Activated naive CD4-positive, alpha-beta T cell treated with anti-CD3 and anti-CD28 coated beads for 36 hours (primary cell): Measurements from ENCODE around the gene PRSS1. TPM values are rescaled to one million over a fixed set of nuclear protein-coding genes. Genes with fewer than 3 reads are reported as not detected.

Experiments
- CTCF ChIA-PET: fragments of 350-600 bp; sonication (Branson Sonifier 250); formaldehyde crosslinking; loops from one replicate; lab custom pipeline; 2021; ENCODE audit warnings: antibody characterized with exemption; lab: Charles Lee
- DNase-seq: peaks from one replicate; pipeline ENCODE4 v3.0.0-alpha.2; 2020
- H3K27ac Mint-ChIP-seq: one replicate; pipeline ENCODE4 v1.8.0; 2021; ENCODE audit warnings: mild to moderate bottlenecking, mixed read lengths
- H3K27me3 Mint-ChIP-seq: one replicate; pipeline ENCODE4 v1.8.0; 2021; ENCODE audit warnings: low read depth, mixed read lengths
- H3K36me3 Mint-ChIP-seq: one replicate; pipeline ENCODE4 v1.8.0; 2021; ENCODE audit warnings: low read depth, mixed read lengths
- H3K4me1 Mint-ChIP-seq: one replicate; pipeline ENCODE4 v1.8.0; 2021; ENCODE audit warnings: low read depth, mixed read lengths
- H3K4me3 Mint-ChIP-seq: one replicate; pipeline ENCODE4 v1.8.0; 2021; ENCODE audit warnings: mild to moderate bottlenecking, moderate library complexity, mixed read lengths
- H3K9me3 Mint-ChIP-seq: one replicate; pipeline ENCODE4 v1.8.0; 2021; ENCODE audit warnings: mixed read lengths
- intact Hi-C: fragments of 100-400 bp; cut with micrococcal nuclease; formaldehyde crosslinking; loops from one replicate; pipeline ENCODE4 v1.15.1; 2023
- total RNA-seq, 2 experiments: library from RNA; stranded (reverse); gene quantifications; one replicate each; pipeline ENCODE4 v1.2.3, GENCODE V29; 2021

PRSS1 gene
- total RNA-seq, 2 experiments from 2014 or later: not detected

- Mint-ChIP-seq H3K4me1 (peaks cover 34% of the 10 kb centered on the region), H3K9me3 (no peaks in the 10 kb centered on the region), H3K27ac (peak overlapping the region; percentile 99), H3K4me3 (peak overlapping the region; percentile 88), H3K27me3 (no peaks in the 10 kb centered on the region), H3K36me3 (peaks cover 74% of the 10 kb centered on the region)
- no peak for DNase-seq
- intact Hi-C loops: no loop called here
- CTCF ChIA-PET: interaction anchor here (1.3 to 21.5 kb wide), 3 partner anchors 9 to 78 kb away, joined by 3 to 382 read pairs (median 33); no protein-coding TSS in a partner anchor
These were observed 40.8 kb downstream of the PRSS1 start for GRCh38 chr7:142790056-142790455.

- Mint-ChIP-seq H3K4me3 (peak overlapping the region; percentile 88), H3K4me1 (peaks cover 36% of the 10 kb centered on the region), H3K36me3 (peaks cover 74% of the 10 kb centered on the region), H3K9me3 (no peaks in the 10 kb centered on the region), H3K27ac (peak overlapping the region; percentile 99), H3K27me3 (no peaks in the 10 kb centered on the region)
- CTCF ChIA-PET: interaction anchor here (1.3 to 21.5 kb wide), 3 partner anchors 8 to 78 kb away, joined by 3 to 382 read pairs (median 33); no protein-coding TSS in a partner anchor
- intact Hi-C loops: no loop called here
- no peak for DNase-seq
These were observed 41.3 kb downstream of the PRSS1 start for GRCh38 chr7:142790555-142790954.

GRCh38 chr7:142791502-142791901, 42.2 kb downstream of the PRSS1 start:
- CTCF ChIA-PET: interaction anchor here (1.3 to 21.5 kb wide), 3 partner anchors 8 to 79 kb away, joined by 3 to 382 read pairs (median 6); no protein-coding TSS in a partner anchor
- DNase-seq: no peak
- H3K36me3 Mint-ChIP-seq: peaks cover 80% of the 10 kb centered on the region
- H3K4me3 Mint-ChIP-seq: peak overlapping the region; percentile 88
- intact Hi-C loops: no loop called here
- no peaks in the 10 kb centered on the region for H3K9me3 Mint-ChIP-seq
- peaks cover 36% of the 10 kb centered on the region for H3K4me1 Mint-ChIP-seq
- no peaks in the 10 kb centered on the region for H3K27me3 Mint-ChIP-seq
- peak overlapping the region; percentile 99 for H3K27ac Mint-ChIP-seq

GRCh38 chr7:142792129-142792528, 42.9 kb downstream of the PRSS1 start:
- DNase-seq: no peak
- CTCF ChIA-PET: interaction anchor here (2.0 to 21.5 kb wide), 2 partner anchors 9 to 17 kb away, joined by 6 to 382 read pairs; no protein-coding TSS in a partner anchor
- peaks cover 36% of the 10 kb centered on the region for H3K4me1 Mint-ChIP-seq
- H3K36me3 Mint-ChIP-seq: peaks cover 81% of the 10 kb centered on the region
- H3K4me3 Mint-ChIP-seq: peak overlapping the region; percentile 88
- intact Hi-C loops: no loop called here
- no peaks in the 10 kb centered on the region for H3K27me3 Mint-ChIP-seq
- H3K9me3 Mint-ChIP-seq: no peaks in the 10 kb centered on the region
- H3K27ac Mint-ChIP-seq: peak overlapping the region; percentile 99

- no peak for DNase-seq
- Mint-ChIP-seq H3K27me3 (no peaks in the 10 kb centered on the region), H3K4me1 (peaks cover 36% of the 10 kb centered on the region), H3K27ac (peak overlapping the region; percentile 99), H3K9me3 (no peaks in the 10 kb centered on the region), H3K4me3 (peak overlapping the region; percentile 88), H3K36me3 (peaks cover 81% of the 10 kb centered on the region)
- CTCF ChIA-PET: interaction anchor here (2.0 to 21.5 kb wide), 2 partner anchors 9 to 17 kb away, joined by 6 to 382 read pairs; no protein-coding TSS in a partner anchor
- intact Hi-C loops: no loop called here
These were observed 43.3 kb downstream of the PRSS1 start for GRCh38 chr7:142792593-142792992.

GRCh38 chr7:142793156-142793555, 43.9 kb downstream of the PRSS1 start:
- no peak for DNase-seq

DNA sequence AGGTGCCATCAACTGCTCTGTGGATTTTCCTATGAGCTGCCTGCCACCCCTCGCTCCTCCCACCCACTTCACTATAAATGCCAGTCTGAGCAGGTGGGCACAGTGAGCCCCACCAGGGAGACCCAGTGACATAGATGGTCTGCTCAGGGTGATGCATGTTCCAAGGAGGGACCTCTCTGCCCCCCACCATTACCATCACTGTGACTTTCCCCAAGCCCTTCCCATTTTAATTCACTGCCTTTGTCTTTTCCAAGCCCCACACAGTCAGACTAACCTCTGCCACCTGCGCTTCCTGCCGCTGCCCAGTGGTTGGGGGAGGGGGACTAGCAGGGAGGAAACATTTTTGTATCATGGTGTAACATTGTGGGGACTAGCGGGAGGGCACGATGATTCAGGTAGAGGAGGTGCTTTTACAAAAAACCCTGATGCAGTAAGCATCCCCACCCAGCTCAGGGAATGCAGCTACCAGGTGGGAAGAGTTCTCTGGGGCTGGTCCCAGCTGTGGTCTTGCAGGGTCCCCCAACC, 46.1 kb downstream of the PRSS1 start:
- Mint-ChIP-seq H3K4me3 (peak overlapping the region; percentile 88), H3K27ac (peak overlapping the region; percentile 99), H3K9me3 (no peaks in the 10 kb centered on the region), H3K4me1 (peaks cover 48% of the 10 kb centered on the region), H3K36me3 (peaks cover 81% of the 10 kb centered on the region), H3K27me3 (no peaks in the 10 kb centered on the region)
- intact Hi-C loops: loop anchor here (2.0 kb wide), 1 partner anchor 13 kb away; no protein-coding TSS in a partner anchor
- CTCF ChIA-PET: interaction anchor here (0.7 to 21.5 kb wide), 3 partner anchors 8 to 301 kb away, joined by 3 to 382 read pairs (median 4); no protein-coding TSS in a partner anchor
- peak; percentile 82 for DNase-seq

More at GRCh38 chr7:142793156-142793555, 43.9 kb downstream of the PRSS1 start:
- H3K9me3 Mint-ChIP-seq: no peaks in the 10 kb centered on the region
- peak overlapping the region; percentile 88 for H3K4me3 Mint-ChIP-seq
- H3K27ac Mint-ChIP-seq: peak overlapping the region; percentile 99
- no peaks in the 10 kb centered on the region for H3K27me3 Mint-ChIP-seq
- peaks cover 36% of the 10 kb centered on the region for H3K4me1 Mint-ChIP-seq
- CTCF ChIA-PET: interaction anchor here (0.7 to 21.5 kb wide), 3 partner anchors 10 to 80 kb away, joined by 3 to 382 read pairs (median 6); no protein-coding TSS in a partner anchor
- intact Hi-C loops: no loop called here
- H3K36me3 Mint-ChIP-seq: peaks cover 81% of the 10 kb centered on the region

DNA sequence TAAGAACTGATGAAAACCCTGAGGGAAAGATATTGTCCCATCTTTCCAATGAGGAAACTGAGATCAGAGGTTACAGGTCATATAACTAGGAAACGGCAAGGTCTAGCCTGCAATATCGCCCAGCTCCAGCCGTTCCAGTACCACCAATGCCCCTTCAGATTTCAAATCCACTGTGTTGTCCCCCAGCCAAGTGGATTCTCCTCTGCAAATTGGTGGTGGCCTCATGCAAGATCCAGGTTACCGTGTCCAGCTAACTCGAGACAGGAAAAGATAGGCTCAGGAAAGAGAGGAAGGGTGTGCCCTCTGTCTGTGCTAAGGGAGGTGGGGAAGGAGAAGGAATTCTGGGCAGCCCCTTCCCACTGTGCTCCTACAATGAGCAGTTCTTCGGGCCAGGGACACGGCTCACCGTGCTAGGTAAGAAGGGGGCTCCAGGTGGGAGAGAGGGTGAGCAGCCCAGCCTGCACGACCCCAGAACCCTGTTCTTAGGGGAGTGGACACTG, 46.8 kb downstream of the PRSS1 start:
- no peak for DNase-seq
- H3K4me1 Mint-ChIP-seq: peaks cover 55% of the 10 kb centered on the region
- CTCF ChIA-PET: interaction anchor here (0.7 to 21.5 kb wide), 4 partner anchors 8 to 302 kb away, joined by 3 to 382 read pairs (median 12); no protein-coding TSS in a partner anchor
- no peaks in the 10 kb centered on the region for H3K9me3 Mint-ChIP-seq
- intact Hi-C loops: no loop called here
- peak overlapping the region; percentile 88 for H3K4me3 Mint-ChIP-seq
- H3K27ac Mint-ChIP-seq: peak overlapping the region; percentile 99
- H3K27me3 Mint-ChIP-seq: no peaks in the 10 kb centered on the region
- H3K36me3 Mint-ChIP-seq: peaks cover 82% of the 10 kb centered on the region

DNA sequence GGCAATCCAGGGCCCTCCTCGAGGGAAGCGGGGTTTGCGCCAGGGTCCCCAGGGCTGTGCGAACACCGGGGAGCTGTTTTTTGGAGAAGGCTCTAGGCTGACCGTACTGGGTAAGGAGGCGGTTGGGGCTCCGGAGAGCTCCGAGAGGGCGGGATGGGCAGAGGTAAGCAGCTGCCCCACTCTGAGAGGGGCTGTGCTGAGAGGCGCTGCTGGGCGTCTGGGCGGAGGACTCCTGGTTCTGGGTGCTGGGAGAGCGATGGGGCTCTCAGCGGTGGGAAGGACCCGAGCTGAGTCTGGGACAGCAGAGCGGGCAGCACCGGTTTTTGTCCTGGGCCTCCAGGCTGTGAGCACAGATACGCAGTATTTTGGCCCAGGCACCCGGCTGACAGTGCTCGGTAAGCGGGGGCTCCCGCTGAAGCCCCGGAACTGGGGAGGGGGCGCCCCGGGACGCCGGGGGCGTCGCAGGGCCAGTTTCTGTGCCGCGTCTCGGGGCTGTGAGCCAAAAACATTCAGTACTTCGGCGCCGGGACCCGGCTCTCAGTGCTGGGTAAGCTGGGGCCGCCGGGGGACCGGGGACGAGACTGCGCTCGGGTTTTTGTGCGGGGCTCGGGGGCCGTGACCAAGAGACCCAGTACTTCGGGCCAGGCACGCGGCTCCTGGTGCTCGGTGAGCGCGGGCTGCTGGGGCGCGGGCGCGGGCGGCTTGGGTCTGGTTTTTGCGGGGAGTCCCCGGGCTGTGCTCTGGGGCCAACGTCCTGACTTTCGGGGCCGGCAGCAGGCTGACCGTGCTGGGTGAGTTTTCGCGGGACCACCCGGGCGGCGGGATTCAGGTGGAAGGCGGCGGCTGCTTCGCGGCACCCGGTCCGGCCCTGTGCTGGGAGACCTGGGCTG, 47.5 kb downstream of the PRSS1 start:
- peak overlapping the region; percentile 99 for H3K27ac Mint-ChIP-seq

DNA sequence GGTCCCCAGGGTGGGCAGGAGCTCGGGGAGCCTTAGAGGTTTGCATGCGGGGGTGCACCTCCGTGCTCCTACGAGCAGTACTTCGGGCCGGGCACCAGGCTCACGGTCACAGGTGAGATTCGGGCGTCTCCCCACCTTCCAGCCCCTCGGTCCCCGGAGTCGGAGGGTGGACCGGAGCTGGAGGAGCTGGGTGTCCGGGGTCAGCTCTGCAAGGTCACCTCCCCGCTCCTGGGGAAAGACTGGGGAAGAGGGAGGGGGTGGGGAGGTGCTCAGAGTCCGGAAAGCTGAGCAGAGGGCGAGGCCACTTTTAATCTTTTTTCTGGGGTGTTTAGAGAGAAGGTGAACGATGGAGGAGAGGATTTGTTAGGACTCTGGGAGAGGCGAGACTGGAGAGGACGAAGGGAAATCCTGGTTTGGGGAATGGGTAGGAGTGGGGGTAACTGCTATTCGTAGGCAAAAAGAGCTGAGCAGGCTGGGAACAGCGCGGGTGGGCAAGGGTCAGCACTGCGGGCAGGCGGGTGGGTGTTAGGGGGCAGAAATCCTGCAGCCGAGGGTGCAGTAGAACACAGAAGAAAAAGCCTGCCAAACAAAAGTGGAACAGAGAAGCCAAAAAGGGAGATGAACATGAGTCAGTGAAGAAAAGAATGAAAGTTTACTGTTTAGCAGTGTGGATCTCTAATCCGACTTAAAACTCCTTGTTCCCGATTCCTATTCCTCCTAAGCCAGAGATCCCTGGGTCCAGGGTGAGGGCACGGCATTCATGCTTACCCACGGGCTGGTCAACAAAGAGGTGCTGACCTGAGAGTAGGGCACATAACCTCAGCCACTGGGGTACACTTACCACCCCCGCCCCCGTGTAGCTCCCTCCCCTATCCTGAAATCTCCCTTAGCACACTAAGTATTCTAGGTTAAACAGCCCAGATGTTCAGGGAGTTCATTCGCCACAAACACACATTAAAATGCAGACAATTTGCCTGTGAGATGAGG, 48.4 kb downstream of the PRSS1 start:
- no peaks in the 10 kb centered on the region for H3K9me3 Mint-ChIP-seq
- DNase-seq: no peak
- peaks cover 82% of the 10 kb centered on the region for H3K36me3 Mint-ChIP-seq
- CTCF ChIA-PET: interaction anchor here (1.0 to 21.5 kb wide), 8 partner anchors 8 to 477 kb away, joined by 3 to 382 read pairs (median 4); no protein-coding TSS in a partner anchor
- no peaks in the 10 kb centered on the region for H3K27me3 Mint-ChIP-seq
- intact Hi-C loops: loop anchor here (1.0 kb wide), 1 partner anchor 12 kb away; no protein-coding TSS in a partner anchor
- H3K4me1 Mint-ChIP-seq: peaks cover 63% of the 10 kb centered on the region
- peak overlapping the region; percentile 99 for H3K27ac Mint-ChIP-seq
- H3K4me3 Mint-ChIP-seq: peak overlapping the region; percentile 88

More for the DNA sequence above, 47.5 kb downstream of the PRSS1 start:
- no peaks in the 10 kb centered on the region for H3K27me3 Mint-ChIP-seq
- no peak for DNase-seq
- peaks cover 81% of the 10 kb centered on the region for H3K36me3 Mint-ChIP-seq
- peaks cover 59% of the 10 kb centered on the region for H3K4me1 Mint-ChIP-seq
- no peaks in the 10 kb centered on the region for H3K9me3 Mint-ChIP-seq
- intact Hi-C loops: no loop called here
- peak overlapping the region; percentile 88 for H3K4me3 Mint-ChIP-seq
- CTCF ChIA-PET: interaction anchor here (0.8 to 21.5 kb wide), 6 partner anchors 7 to 476 kb away, joined by 3 to 382 read pairs (median 12); no protein-coding TSS in a partner anchor
